ENCODE data around the gene ADARB2. TPM values are rescaled to one million over a fixed set of nuclear protein-coding genes. Genes with fewer than 3 reads are reported as not detected.

The ADARB2 gene
- total and polyA plus RNA-seq, 10 of the 15 experiments (the other 5 are each of a cell fraction or from before 2014, with no cell fraction given) = 0.02 to 4.1 (median 0.76) TPM

- ChIA-PET SMC1A (ENCODE audit: uncharacterized antibody, unreplicated experiment) (interaction anchor here (0.6 to 2.0 kb wide), 8 partner anchors 9 to 553 kb away, joined by 3 to 8 read pairs (median 4); no protein-coding TSS in a partner anchor), POLR2A (interaction anchor here (0.8 to 1.3 kb wide), 5 partner anchors 9 to 165 kb away, joined by 3 read pairs; no protein-coding TSS in a partner anchor), RAD21 (ENCODE audit: unreplicated experiment) (interaction anchor here (0.7 to 1.1 kb wide), 2 partner anchors 28 to 57 kb away, joined by 3 to 5 read pairs; no protein-coding TSS in a partner anchor), CTCF (interaction anchor here (0.6 to 2.3 kb wide), 7 partner anchors 12 to 1317 kb away, joined by 3 to 12 read pairs (median 3); no protein-coding TSS in a partner anchor)
- no peak overlapping the region for H2AFZ ChIP-seq (ENCODE audit: control insufficient read depth, low read depth, low read length)
- BruUV-seq (replicated peaks) = no TSS peak
- no peak for FAIRE-seq
- WGBS (ENCODE audit: insufficient coverage, insufficient replicate concordance, low lambda C conversion rate, missing lambda C conversion rate) = 17% methylated on average over 10 of the region's 10 CpGs
- no peak overlapping the region for H3K4me3 ChIP-seq
- no peak for TF ChIP-seq TCF7 (IDR thresholded peaks at IDR 0.05; ENCODE audit: borderline replicate concordance)
- TF ChIP-seq RELA (IDR thresholded peaks at IDR 0.05; ENCODE audit: borderline replicate concordance, partially characterized antibody) = no peak
- no peak for TF ChIP-seq ZBTB11 (CRISPR knock-in tag; IDR thresholded peaks at IDR 0.05)
- no peak for TF ChIP-seq JUND (IDR thresholded peaks at IDR 0.05; ENCODE audit: low read depth, low read length)
- no peaks in the 10 kb centered on the region for H4K20me1 ChIP-seq (ENCODE audit: control insufficient read depth, insufficient read depth)
- in situ Hi-C loops (cut with MboI) (no loop called here), intact Hi-C loops (cut with micrococcal nuclease; ENCODE audit: unreplicated experiment) (loop anchor here (10.0 kb wide), 1 partner anchor 252 kb away; the partner anchor contains the start of gene ADARB2)
- no peak overlapping the region for H3K9ac ChIP-seq (ENCODE audit: control insufficient read depth, insufficient read depth, low read length)
- H3K36me3 ChIP-seq (ENCODE audit: control insufficient read depth in 2 of 2, insufficient read depth in 2 of 2, low read length in 1 of 2) = no peaks in the 10 kb centered on the region
- no peaks in the 10 kb centered on the region for H3K79me2 ChIP-seq (ENCODE audit: control insufficient read depth, insufficient read depth, low read length)
- no peak overlapping the region for H3K27ac ChIP-seq (ENCODE audit: control insufficient read depth, insufficient read depth)
- H3K9me3 ChIP-seq (replicated peaks; ENCODE audit: control insufficient read depth, insufficient read depth, low read length) = no peaks in the 10 kb centered on the region; the same call in 2 of the 3 replicates
- DNase-seq (ENCODE audit: low read depth, low spot score) = no peak
- H3K4me1 ChIP-seq (ENCODE audit: control insufficient read depth, insufficient read depth, low read length) = peaks cover under 1% of the 10 kb centered on the region; the same call in 1 of the 2 replicates
- ATAC-seq = no peak
- H3K27me3 ChIP-seq (replicated peaks in 1 of 2; ENCODE audit: control insufficient read depth in 2 of 2, insufficient read depth in 2 of 2, low read length in 1 of 2) = no peaks in the 10 kb centered on the region
- H3K4me2 ChIP-seq (ENCODE audit: control insufficient read depth, insufficient read depth) = peak overlapping the region; percentile 13; the same call in 1 of the 2 replicates
These were observed 254.1 kb downstream of the ADARB2 start for GRCh38 chr10:1483246-1483645.

All from GM12878 (cell line).